Measurements from ENCODE around the gene GRXCR2.
"Not testable (repeated sequence)": the region's sequence is repeated elsewhere in the genome, so short reads cannot be mapped to it uniquely, and the experiment has no call there.

The GRXCR2 gene

GRCh38 chr5:145872914-145873313 lies at the start of gene GRXCR2:
GRXCR2 (minus strand) TSS chr5:145873014; CDS start chr5:145872968, 46 bp downstream.
- no peak for ATAC-seq

GRCh38 chr5:145922059-145922458 lies 49.2 kb upstream of the GRXCR2 start:
- DNase-seq (no peak), ATAC-seq (no peak)

More at GRCh38 chr5:145872914-145873313, at the start of gene GRXCR2:
- DNase-seq, result no peak

DNA sequence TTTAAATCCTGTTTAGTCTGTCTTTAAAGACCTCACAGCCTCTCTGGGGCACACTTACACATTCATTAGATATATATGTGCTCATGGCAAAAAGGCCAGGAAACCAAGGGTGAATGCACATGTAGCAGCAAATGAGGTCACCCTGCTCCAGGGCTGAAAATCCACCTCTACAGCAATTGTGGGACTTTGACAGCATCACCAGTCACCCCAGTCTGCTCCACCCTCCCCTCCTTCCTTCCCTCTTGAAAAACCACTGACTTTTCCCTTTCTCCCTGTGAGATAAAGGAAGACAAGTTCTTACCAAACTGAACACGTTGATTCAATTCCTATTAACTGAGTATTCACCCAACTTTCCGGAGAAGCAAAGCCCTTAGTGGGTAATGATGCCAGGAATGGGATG lies 48.4 kb upstream of the GRXCR2 start:
- no peak for ATAC-seq
- DNase-seq, result no peak

DNA sequence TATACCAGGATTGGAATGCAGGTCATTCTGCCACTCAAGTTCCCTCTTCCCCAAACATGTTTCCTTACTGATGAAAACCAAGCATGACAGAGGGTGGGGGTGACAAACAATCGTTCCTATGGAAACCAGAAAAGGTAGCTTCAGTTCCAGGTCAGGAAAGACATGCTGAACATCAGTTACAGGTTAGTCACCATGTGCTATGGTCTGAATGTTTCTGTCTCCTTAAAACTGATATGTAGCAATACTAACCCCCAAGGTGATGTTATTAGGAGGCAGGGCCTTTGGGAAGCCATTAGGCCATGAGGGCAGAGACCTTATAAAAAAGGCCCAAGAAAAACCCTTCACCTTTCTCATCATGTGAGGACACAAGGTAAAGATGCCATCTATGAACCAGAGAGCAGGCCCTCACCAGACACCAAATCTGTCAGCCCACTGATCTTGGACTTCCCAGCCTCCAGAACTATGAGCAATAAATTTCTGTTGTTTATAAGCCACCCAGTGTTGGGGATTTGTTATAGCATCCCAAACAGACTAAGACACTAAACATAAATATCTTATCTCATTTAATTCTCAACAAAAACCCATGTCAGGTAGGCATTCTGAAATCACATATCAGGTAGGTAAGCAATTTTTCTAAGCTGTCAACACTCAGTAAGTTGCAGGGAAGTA lies 47.9 kb upstream of the GRXCR2 start:
- no peak for DNase-seq

GRCh38 chr5:145919413-145919812 lies 46.6 kb upstream of the GRXCR2 start:
- ATAC-seq (no peak), DNase-seq (no peak)

More for the DNA sequence above, 47.9 kb upstream of the GRXCR2 start:
- no peak for ATAC-seq

- ATAC-seq, result no peak
- no peak for DNase-seq
These were observed 45.6 kb upstream of the GRXCR2 start for GRCh38 chr5:145918397-145918796.

- ATAC-seq (no peak), DNase-seq (no peak)
These were observed 44.5 kb upstream of the GRXCR2 start for GRCh38 chr5:145917288-145917687.

DNA sequence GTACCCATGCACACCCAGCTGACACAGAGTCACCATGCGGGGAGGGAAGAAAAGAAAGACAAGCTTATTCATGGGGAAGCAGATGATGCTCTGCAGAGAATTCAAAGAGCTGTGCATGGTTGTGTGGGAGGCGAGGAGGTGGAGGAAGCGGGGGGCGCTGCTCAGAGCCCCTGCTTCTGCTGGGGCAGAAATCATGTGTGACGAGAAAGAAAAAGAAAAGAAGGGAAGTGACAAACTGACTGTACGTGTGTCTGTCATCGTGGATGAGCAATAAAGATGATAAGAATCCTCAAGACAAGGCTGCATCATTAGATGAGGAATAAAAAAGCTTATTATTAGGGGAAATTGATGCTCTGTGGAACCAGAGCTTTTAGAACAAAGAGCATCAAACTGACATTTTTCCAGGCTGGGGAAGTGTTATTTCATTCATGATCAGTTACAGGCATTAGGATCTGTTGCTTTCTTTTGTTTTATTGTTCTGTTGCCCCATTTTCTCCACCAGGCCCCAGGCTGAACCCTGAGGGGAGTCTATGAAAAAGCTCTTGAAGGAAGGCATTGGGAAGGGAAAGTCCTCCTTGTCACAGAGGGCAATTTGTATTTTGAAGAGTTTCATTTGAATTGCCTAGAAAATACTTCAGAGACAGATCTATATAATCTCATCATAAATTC lies 43.3 kb upstream of the GRXCR2 start:
- DNase-seq, result no peak

DNA sequence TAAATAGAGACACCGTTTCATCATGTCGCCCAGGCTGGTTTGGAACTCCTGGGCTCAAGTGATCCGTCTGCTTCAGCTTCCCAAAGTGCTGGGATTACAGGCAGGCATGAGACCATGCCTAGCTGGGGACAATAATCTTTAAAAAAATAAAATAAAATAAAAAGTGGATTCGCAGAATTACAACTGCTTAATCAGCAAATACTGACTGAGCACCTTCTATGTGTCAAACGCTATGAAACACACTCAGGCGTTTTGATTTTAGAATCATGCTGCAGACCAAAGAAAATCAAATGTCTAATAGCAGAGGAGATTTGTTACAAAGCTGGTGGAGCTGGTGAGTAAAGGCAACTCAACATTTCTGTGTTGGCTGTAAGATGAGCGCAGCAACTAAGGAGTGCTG lies 40.9 kb upstream of the GRXCR2 start:
- DNase-seq (no peak), ATAC-seq (no peak)

More for the DNA sequence above, 43.3 kb upstream of the GRXCR2 start:
- no peak for ATAC-seq

DNA sequence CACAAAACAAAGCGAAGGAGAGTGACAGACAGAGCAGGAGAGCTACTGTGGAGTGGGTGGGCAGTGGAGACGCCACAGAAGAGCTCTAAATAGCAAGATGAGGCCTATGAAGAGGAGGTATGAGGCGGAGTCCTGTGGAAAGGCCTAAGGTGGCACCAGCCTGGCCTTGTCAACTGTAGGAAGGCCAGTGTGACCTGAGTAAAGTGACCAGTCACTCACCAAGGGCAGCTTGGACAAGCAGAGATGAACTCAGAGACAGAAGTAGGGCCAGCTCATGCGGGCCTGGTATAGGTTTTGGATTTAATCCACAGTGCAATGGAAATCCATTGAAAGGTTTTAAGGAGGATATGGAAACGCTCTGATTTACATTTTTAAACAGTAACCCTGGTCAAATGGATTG lies 39.8 kb upstream of the GRXCR2 start:
- ATAC-seq, result no peak
- DNase-seq, result no peak

GRCh38 chr5:145912019-145912418 lies 39.2 kb upstream of the GRXCR2 start:
- ATAC-seq (no peak), DNase-seq (no peak)

GRCh38 chr5:145911164-145911563 lies 38.4 kb upstream of the GRXCR2 start:
- no peak for DNase-seq
- ATAC-seq, result no peak

DNA sequence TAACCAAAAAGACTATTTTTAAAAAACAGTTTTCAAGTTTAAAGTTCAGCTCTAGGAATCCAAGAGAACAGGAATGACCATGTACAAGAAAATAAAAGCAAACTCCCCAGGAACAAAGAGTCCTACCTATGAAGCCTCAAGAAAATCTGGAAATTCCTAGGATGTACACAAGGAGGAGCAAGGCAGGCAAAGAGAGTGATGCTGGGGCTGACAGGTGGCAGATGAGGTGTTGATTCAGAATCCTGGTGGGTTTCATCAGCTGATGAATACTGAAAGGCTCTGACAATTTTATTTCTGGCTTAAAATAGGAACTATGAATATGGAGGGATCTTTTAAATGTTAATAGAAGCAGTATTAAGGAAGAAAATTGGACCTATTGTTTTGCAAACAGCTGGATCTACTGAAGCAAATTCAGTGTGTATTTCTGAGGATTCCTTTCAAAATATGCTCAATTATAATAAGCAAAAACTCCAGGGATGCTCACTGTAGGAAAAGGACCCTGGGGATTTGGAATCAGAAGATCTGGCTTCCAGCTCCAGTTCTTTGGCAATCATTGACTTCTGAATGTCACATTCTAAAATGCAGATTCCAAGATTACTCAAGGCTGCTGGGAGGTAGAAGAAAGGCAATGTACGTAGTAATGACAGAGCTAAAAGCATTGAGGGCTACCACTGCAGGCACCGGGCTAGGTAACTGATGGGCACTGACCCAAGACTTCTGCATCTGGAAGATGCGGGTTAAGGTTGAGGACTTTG lies 35.6 kb upstream of the GRXCR2 start:
- DNase-seq, result no peak
- ATAC-seq, result no peak

GRCh38 chr5:145906401-145906800 lies 33.6 kb upstream of the GRXCR2 start:
- DNase-seq, result no peak

DNA sequence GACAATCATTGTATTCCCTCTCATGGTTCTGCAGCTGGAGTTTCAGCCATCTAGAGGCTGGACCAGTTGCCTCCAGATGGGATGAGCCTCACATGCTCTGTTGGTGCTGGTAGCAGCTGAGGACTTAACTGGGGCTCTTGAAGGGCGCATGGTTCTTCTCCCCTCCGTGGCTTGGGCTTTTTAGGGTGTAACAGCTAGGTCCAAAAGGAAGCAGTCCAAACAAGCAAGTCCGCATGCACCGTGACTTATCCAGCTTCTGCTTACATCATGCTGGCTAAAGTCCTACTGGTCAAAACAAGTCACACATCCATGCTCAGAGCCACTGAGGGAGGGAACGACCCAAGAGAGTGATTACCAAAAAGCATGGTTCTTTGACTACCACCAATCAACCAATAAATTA lies 31.9 kb upstream of the GRXCR2 start:
- DNase-seq (no peak), ATAC-seq (no peak)

More at GRCh38 chr5:145906401-145906800, 33.6 kb upstream of the GRXCR2 start:
- no peak for ATAC-seq

- DNase-seq (no peak), ATAC-seq (no peak)
These were observed 31.1 kb upstream of the GRXCR2 start for GRCh38 chr5:145903867-145904266.

DNA sequence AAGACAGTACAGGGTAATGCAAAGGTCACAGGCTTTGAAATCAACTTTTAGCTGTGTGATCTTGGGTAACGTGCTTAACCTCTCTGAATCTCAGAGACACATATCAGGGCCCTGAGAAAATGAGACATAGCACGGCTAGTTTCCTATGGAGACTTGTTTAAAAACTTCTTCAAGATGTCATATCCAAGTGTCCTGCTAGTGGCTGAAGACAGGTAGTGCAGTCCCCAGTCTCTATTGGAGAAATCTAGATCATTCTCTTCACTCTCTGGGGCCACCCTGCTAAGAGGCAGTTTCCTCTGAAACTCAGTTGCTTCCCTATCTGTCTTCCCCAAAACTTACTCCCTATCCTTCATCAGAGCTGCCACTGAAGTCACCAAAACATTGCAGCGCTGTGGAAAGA lies 30.3 kb upstream of the GRXCR2 start:
- DNase-seq (no peak), ATAC-seq (no peak)

GRCh38 chr5:145902421-145902820 lies 29.6 kb upstream of the GRXCR2 start:
- no peak for DNase-seq
- no peak for ATAC-seq

GRCh38 chr5:145898171-145898570 lies 25.4 kb upstream of the GRXCR2 start:
- no peak for DNase-seq

DNA sequence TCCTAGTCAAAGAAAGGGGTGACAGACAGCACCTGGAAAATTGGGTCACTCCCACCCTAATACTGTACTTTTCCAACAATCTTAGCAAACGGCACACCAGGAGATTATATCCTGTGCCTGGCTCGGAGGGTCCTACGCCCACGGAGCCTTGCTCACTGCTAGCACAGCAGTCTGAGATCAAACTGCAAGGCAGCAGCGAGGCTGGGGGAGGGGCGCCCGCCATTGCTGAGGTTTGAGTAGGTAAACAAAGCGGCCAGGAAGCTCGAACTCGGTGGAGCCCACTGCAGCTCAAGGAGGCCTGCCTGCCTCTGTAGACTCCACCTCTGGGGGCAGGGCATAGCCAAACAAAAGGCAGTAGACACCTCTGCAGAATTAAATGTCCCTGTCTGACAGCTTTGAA lies 18.6 kb upstream of the GRXCR2 start:
- not testable (repeated sequence) for ATAC-seq, DNase-seq

More at GRCh38 chr5:145898171-145898570, 25.4 kb upstream of the GRXCR2 start:
- ATAC-seq, result no peak

GRCh38 chr5:145889611-145890010 lies 16.8 kb upstream of the GRXCR2 start:
- no peak for ATAC-seq
- DNase-seq, result no peak

- no peak for DNase-seq
- ATAC-seq, result no peak
These were observed 15.3 kb upstream of the GRXCR2 start for GRCh38 chr5:145887976-145888574.

- DNase-seq, result no peak
- ATAC-seq, result no peak
These were observed 14.4 kb upstream of the GRXCR2 start for GRCh38 chr5:145887217-145887616.

All from stimulated activated naive CD8-positive, alpha-beta T cell treated with anti-CD3 and anti-CD28 coated beads, Interleukin-15, Interleukin-2, amounts not matched to agents 100 U/mL and 50 U/mL, for 24 hours (primary cell).